ENCODE measurements around the gene TBR1.

- TF ChIP-seq POLR2A (IDR thresholded peaks at IDR 0.05; ENCODE audit: low read length) (no peak), GATA1 (IDR thresholded peaks at IDR 0.05; ENCODE audit: low read depth, low read length) (no peak)
These were observed 10.4 kb downstream of the TBR1 start for GRCh38 chr2:161426455-161426921.
